Lower leg skin (tissue), 3 donors: ENCODE results near the gene PDXK.

Source experiments
- POLR2A ChIP-seq, 2 donors: fragments of 450-650 bp; IDR thresholded peaks; one replicate each; pipeline ENCODE4 v1.6.1; 2016 to 2017; ENCODE audit warnings: antibody characterized with exemption in 2 of 2, mild to moderate bottlenecking in 1 of 2, moderate library complexity in 1 of 2
- TF ChIP-seq, protein P1 (sequence below), 3 donors: fragments of 450-650 bp; IDR thresholded peaks; one replicate each; pipeline ENCODE4 v1.5.1; 2016; ENCODE audit warnings: antibody characterized with exemption in 3 of 3, mild to moderate bottlenecking in 3 of 3, moderate library complexity in 2 of 3

DNA sequence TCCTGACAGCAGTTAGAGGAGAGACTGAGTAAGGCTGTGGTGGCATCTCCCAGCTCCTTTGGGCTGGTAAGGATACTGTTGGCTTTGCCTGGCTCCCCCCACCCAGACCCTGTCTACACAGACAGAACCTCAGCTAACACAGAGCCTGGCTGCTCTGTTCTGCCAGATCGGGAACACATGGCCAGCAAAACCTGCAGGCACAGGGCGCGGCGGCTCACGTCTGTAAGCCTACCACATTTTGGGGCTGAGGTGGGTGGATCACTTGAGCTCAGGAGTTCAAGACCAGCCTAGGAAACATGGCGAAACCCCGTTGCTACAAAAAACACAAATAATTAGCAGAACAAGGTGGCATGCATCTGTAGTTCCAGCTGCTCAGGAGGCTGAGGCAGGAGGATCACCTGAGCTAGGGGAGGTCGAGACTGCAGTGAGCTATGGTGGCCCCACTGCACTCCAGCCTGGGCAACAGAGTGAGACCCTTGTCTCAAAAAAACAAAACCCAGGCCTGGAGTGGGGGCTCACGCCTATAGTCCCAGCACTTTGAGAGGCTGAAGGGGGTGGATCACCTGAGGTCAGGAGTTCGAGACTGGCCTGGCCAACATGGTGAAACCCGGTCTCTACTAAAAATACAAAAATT, 50.5 kb downstream of the PDXK start:
- TF ChIP-seq POLR2A (IDR thresholded peaks at IDR 0.05): no peak
- TF ChIP-seq, protein P1, sequence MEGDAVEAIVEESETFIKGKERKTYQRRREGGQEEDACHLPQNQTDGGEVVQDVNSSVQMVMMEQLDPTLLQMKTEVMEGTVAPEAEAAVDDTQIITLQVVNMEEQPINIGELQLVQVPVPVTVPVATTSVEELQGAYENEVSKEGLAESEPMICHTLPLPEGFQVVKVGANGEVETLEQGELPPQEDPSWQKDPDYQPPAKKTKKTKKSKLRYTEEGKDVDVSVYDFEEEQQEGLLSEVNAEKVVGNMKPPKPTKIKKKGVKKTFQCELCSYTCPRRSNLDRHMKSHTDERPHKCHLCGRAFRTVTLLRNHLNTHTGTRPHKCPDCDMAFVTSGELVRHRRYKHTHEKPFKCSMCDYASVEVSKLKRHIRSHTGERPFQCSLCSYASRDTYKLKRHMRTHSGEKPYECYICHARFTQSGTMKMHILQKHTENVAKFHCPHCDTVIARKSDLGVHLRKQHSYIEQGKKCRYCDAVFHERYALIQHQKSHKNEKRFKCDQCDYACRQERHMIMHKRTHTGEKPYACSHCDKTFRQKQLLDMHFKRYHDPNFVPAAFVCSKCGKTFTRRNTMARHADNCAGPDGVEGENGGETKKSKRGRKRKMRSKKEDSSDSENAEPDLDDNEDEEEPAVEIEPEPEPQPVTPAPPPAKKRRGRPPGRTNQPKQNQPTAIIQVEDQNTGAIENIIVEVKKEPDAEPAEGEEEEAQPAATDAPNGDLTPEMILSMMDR (IDR thresholded peaks at IDR 0.05): no peak
